Omental fat pad (tissue), 4 donors: ENCODE measurements around the gene SH2D6. TPM values are rescaled to one million over a fixed set of nuclear protein-coding genes. Genes with fewer than 3 reads are reported as not detected.
A peak's percentile ranks its signal among the peaks of the same experiment; 100 is the strongest.
"Not testable (repeated sequence)": the region's sequence is repeated elsewhere in the genome, so short reads cannot be mapped to it uniquely, and the experiment has no call there.

ENCODE experiments used
- ATAC-seq: fragments of 150-250 bp; one replicate; pipeline ENCODE4 v1.9.1; 2016; ENCODE audit warnings: mild to moderate bottlenecking, moderate library complexity; ENCODE audit not compliant: low FRiP score
- DNase-seq: peaks from one replicate; pipeline ENCODE4 v3.0.0-alpha.2; 2019; ENCODE audit warnings: low spot score
- total RNA-seq, 4 donors: library from RNA; depleted of rRNA; stranded (reverse); fragments of >200 nt; gene quantifications; one replicate each; pipeline ENCODE4 v1.1.0, GENCODE V29; 2016
- TF ChIP-seq, protein P1 (sequence below), 3 donors: fragments of 450-650 bp; IDR thresholded peaks; one replicate each; pipeline ENCODE4 v1.5.1; 2016 to 2017; ENCODE audit warnings: antibody characterized with exemption in 3 of 3, mild to moderate bottlenecking in 3 of 3, moderate library complexity in 2 of 3

The SH2D6 gene
- total RNA-seq, 4 donors from 2014 or later = not detected

DNA sequence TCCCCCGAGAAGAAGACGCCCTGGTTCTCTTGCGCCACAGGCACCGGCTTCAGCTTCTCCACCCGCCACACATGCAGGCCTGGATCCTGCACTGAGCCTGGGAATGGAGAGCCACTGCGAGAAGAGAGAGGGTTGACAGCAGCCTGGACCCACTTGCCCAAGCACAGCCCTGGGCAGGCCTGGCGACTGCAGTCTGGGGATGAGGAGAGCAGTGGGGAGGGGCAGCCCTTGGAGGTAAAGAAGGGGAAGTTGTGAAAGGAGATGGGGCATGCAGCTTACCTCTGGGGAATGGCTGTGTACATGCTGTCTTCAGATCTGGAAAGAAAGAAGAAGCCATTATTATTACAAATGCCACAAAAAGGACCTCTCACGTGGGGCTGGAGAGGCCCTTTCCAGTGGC lies 16.7 kb upstream of the SH2D6 start:
- no peak for ATAC-seq
- no peak for DNase-seq
- TF ChIP-seq, protein P1, sequence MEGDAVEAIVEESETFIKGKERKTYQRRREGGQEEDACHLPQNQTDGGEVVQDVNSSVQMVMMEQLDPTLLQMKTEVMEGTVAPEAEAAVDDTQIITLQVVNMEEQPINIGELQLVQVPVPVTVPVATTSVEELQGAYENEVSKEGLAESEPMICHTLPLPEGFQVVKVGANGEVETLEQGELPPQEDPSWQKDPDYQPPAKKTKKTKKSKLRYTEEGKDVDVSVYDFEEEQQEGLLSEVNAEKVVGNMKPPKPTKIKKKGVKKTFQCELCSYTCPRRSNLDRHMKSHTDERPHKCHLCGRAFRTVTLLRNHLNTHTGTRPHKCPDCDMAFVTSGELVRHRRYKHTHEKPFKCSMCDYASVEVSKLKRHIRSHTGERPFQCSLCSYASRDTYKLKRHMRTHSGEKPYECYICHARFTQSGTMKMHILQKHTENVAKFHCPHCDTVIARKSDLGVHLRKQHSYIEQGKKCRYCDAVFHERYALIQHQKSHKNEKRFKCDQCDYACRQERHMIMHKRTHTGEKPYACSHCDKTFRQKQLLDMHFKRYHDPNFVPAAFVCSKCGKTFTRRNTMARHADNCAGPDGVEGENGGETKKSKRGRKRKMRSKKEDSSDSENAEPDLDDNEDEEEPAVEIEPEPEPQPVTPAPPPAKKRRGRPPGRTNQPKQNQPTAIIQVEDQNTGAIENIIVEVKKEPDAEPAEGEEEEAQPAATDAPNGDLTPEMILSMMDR (IDR thresholded peaks at IDR 0.05) = no peak

DNA sequence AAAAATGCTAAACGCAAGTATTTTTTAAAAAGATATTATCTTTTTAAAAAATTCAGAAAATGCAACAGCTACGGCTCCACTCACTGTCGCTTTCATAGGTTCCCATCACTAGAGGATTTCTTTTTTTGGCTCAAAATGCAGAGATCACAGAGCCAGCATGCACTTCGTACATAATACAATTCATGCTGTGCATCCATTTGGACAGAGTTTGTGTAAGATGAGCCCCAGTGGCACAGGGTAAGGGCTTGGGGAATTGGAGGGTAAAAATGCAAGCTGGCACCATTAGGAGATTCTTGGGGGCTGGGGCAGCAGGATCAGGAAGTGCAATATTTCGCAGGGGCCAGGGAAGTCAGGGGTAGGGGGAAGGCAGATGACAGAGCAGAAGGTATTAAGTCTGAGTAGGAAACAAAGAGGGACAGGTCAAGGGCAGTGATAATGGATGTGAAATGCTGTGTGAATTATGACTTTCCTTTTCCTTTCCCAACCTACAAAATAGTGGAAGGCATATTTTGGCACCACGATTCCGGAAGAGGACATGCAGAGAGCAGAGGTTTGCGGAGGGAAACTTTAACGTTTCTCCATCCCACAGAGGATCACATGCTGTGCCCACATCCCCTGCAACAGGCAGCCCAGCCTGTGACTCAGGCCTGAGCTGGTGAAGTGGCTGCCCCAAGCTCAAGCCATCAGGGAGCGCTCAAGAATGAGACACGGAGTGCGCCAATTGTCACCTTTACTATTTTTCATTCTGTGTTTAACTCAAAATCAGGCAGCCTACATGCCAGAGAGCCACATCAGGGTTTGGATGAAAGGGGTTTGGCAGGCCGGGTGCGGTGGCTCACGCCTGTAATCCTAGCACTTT lies 13.1 kb upstream of the SH2D6 start:
- DNase-seq (no peak), ATAC-seq (peak; percentile 56)
- TF ChIP-seq, protein P1 (IDR thresholded peaks at IDR 0.05) = no peak

DNA sequence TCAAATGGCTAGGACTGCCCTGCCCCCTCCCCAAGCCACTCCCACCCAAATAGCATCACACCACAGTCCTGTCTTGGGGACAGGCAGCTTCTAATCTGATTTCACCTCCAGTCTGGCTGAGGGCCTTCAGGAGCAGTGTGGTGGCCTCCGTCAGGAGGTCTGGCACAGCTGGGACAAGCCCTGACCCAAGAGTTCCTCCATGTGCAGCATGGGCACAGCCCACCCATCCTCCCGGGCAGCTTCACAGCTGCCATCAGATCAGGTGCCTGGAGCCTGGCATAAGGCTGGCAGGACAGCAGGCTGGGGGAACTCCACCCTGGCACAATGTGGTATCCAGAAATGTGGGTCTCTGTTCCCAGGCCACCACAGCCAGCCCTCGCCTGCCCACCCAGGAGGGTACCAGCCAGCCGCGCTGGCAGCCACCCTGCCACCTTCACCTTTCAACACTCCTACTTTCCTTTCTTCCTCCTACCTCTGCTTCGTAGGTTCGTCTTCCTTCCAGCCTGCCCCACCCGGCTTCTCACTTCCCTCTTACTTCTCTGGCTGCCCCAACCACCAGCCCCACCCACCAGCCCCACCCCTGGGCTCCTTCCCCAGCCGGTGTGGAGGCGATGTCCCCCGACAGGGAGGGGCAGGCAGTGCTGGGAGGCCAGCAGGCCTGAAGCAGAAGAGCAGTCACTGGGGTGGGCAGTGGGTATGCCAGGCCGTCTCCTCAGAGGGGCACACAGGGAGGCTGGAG lies 8.5 kb upstream of the SH2D6 start, which contains the start of gene CAPG:
Gene CAPG (minus strand): TSS at position 522 of the 739 bp plus-strand sequence. CDS start 8,221 bp downstream, outside the sequence.
- ATAC-seq (peak; percentile 55), DNase-seq (no peak)
- TF ChIP-seq, protein P1 (IDR thresholded peaks at IDR 0.05) = no peak

DNA sequence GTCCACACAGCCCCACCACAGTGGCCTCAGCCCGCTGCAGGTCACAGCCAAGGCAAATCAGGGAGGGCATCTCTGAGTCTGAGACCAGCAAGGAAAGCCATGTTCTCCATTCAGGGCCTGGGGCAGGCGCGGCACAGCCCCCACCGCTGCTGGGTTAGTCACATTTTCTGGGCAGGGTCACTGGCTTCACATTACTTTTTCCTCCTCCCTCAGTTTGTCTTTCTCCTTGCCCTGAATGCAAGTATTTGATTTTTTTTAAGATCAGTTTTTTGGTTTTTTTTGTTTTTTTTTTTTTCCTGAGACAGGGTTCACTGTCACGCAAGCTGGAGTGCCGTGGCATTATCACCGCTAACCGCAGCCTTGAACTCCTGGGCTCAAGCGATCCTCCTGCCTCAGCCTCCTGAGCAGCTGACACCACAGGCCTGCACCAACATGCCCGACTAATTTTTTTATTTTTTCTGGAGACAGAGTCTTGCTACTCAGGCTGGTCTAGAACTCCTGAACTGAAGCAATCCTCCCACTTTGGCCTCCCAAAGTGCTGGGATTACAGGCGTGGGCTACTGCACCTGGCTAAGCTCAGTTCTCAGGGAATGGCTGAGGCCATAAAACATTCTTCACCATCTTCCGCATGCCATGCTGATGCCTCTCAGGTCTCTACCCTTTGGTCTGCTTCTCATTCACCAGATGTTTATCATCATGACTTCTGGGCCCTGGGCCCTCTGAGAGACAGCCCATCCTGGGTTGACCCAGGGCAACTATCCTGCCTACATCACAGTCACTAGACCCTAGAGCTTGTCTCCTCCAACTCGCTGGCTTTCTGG lies 7.7 kb upstream of the SH2D6 start:
- TF ChIP-seq, protein P1 (IDR thresholded peaks at IDR 0.05) = no peak
- DNase-seq (no peak), ATAC-seq (peak; percentile 26)

DNA sequence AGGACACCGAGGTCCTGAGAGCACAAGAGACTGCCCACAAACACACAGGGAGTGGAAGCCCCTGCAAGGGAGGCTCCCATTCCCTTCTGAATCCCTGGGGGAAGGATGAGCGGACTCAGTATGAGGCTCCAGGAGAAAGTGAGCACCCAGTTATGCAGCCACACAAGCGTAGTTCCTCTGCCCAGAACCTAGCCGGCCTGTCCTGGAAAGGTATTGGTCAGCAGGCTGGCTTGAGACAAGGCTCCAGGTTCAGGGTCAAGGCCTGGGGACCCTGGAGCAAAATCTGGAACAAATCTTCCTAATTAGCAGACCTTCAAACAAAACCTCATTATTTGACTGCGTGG lies 7.1 kb upstream of the SH2D6 start:
- TF ChIP-seq, protein P1 (IDR thresholded peaks at IDR 0.05) = no peak
- no peak for ATAC-seq

DNA sequence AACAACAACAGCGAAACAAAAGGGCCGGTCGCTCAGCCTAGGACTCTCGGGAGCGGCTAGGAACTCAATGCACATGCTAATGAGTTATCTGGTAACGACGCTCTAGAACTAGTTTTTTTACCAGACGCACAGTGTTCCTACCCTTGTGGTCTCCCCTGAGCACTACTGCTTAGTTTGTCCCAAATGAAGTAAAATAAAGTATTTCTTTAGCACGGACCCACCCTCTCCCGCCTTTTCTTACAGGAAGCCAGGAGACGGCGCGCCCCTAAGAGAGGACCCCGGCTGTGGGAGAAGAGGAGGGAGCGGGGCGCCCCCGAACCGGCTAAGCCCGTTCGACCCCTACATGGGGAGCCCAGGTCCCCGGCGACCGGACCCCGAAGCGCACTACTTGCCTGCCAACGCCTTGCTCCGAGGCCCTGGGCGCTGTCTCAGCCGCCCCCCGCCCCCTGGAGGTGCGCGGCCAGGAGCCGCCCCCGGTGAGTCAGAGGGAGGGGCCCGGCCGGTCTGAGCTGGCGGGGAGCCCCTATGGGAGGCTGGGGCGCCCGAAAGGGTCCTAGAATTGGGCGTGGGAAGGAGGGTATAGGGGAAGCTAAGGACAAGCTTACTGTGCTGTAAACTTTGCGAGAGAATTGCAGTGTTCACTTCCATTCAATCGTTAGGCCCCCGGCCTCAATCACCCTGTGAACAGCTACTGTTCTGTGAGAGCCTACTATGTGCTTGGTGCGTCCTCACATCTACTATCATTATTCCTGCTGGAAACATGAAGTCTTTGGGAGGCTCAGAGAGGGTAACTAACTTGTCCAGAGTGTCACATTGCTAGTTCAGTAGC lies 4.7 kb upstream of the SH2D6 start:
- DNase-seq = no peak
- TF ChIP-seq, protein P1 (IDR thresholded peaks at IDR 0.05) = no peak
- ATAC-seq = peak; percentile 73

More for the DNA sequence above, 7.1 kb upstream of the SH2D6 start:
- DNase-seq = no peak

DNA sequence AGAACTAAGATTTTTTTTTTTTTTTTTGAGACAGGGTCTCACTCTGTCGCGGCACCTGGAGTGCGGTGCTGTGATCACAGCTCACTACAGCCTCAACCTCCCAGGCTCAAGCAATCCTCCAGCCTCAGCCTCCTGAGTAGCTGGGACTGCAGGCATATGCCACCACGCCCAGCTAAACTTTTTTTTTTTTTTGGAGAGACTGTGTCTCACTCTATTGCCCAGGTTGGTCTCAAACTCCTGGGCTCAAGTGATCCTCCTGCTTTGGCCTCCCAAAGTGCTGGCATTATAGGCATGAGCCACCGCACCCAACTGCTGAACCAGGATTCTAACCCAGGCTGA lies 4.1 kb upstream of the SH2D6 start:
- DNase-seq, ATAC-seq: not testable (repeated sequence)
